SU-DHL-6 (cell line): Measurements from ENCODE around the gene SLC28A2.

Experiments
- H2AFZ ChIP-seq: fragments of 200-600 bp; sonication (generic); 2 replicates; pipeline ENCODE4 v1.6.1; 2014; ENCODE audit warnings: low read depth, mild to moderate bottlenecking, moderate library complexity, mixed read lengths, antibody characterized with exemption, low read length; ENCODE audit not compliant: severe bottlenecking
- H3F3A ChIP-seq: fragments of 200-600 bp; shearing (Covaris generic); 2 replicates; pipeline ENCODE4 v1.6.0; 2016; ENCODE audit warnings: antibody characterized with exemption, mild to moderate bottlenecking; ENCODE audit not compliant: insufficient read depth
- H3K27ac ChIP-seq: fragments of 200-600 bp; sonication (generic); 2 replicates; pipeline ENCODE4 v1.5.1; 2016; ENCODE audit warnings: low read depth, mild to moderate bottlenecking, low read length, moderate library complexity, mixed read lengths
- H3K27me3 ChIP-seq: fragments of 200-600 bp; sonication (generic), shearing (Covaris generic); 2 replicates; pipeline ENCODE4 v1.6.0; 2014; ENCODE audit warnings: mild to moderate bottlenecking, low read length
- H3K36me3 ChIP-seq: fragments of 200-600 bp; sonication (generic); 2 replicates; pipeline ENCODE4 v1.6.1; 2014; ENCODE audit warnings: mild to moderate bottlenecking, low read length, mixed read lengths
- H3K4me2 ChIP-seq: fragments of 300-600, 200-600 bp; shearing (Covaris generic), sonication (generic); 2 replicates; pipeline ENCODE4 v1.6.0; 2014; ENCODE audit warnings: low read length, low read depth, mild to moderate bottlenecking; ENCODE audit not compliant: poor library complexity, severe bottlenecking
- H3K4me3 ChIP-seq: fragments of 200-600 bp; sonication (generic); 2 replicates; pipeline ENCODE4 v1.5.1; 2014; ENCODE audit warnings: antibody characterized with exemption, low read length, mild to moderate bottlenecking, mixed read lengths; ENCODE audit not compliant: insufficient read depth, poor library complexity, severe bottlenecking
- H3K79me2 ChIP-seq: fragments of 200-600 bp; sonication (generic); 2 replicates; pipeline ENCODE4 v1.6.1; 2014; ENCODE audit warnings: mild to moderate bottlenecking, low read length, moderate library complexity; ENCODE audit not compliant: insufficient read depth
- H3K9ac ChIP-seq: fragments of 200-600 bp; sonication (generic); 2 replicates; pipeline ENCODE4 v1.7.0; 2014; ENCODE audit warnings: mild to moderate bottlenecking, low read length
- H3K9me2 ChIP-seq: fragments of 200-600 bp; sonication (generic); replicated peaks from 2 replicates; pipeline ENCODE4 v1.6.1; 2014; ENCODE audit warnings: low read length; ENCODE audit not compliant: insufficient read depth
- H3K9me3 ChIP-seq: fragments of 200-600 bp; sonication (generic); 2 replicates; pipeline ENCODE4 v1.6.1; 2014; ENCODE audit warnings: low read length, mixed read lengths; ENCODE audit not compliant: insufficient read depth
- H4K20me1 ChIP-seq: fragments of 200-600 bp; sonication (generic); 2 replicates; pipeline ENCODE4 v1.6.1; 2014; ENCODE audit warnings: low read depth, mild to moderate bottlenecking, antibody characterized with exemption, low read length, moderate library complexity, mixed read lengths
- EZH2phosphoT487 ChIP-seq: fragments of 200-600 bp; sonication (generic), shearing (Covaris generic); conservative IDR thresholded peaks from 2 replicates; pipeline ENCODE4 v1.6.1; 2018; ENCODE audit warnings: mild to moderate bottlenecking, antibody characterized with exemption, low read length, moderate library complexity, mixed read lengths
- TF ChIP-seq, protein P1 (sequence below): fragments of 200-600 bp; sonication (generic); IDR thresholded peaks from one replicate; pipeline ENCODE4 v1.5.1; 2017; ENCODE audit warnings: antibody characterized with exemption, mild to moderate bottlenecking, low read length, moderate library complexity; ENCODE audit not compliant: insufficient read depth, poor library complexity, severe bottlenecking

The SLC28A2 gene

DNA sequence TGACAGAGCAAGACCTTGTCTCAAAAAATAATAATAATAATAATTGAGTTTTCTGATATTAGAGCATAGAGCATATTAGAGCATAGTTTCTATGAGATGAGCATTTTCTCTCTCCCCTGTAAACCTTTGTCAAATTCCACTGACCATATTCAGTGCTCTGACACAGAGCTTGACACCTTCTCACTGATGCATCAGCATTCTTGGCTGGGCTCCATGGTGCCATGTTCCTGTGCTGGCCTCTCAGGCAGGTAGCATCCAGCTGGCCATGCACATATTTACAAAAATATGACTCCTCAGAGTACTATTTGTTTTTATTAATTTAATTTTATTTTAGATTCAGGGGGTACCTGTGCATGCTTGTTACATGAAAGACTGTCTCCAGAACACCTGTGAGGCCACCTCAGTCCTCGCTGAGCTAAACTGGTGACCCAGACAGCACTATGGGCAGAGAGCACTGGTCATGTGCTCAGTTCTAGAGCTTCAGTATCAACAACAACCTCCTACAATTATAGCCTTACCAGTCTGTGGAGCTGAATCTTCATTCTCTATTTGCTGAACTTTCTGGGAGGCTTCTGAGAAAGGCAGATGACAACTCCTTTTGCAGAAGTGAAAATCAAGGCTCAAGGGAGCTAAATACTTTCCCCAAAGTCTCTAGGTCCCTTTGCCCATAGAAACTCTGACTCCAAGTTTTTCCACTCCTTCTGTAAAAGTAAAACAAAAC is 21.6 kb upstream of the SLC28A2 start:
- Histone ChIP-seq H3F3A (no peaks in the 10 kb centered on the region), H2AFZ (no peak overlapping the region), H3K4me2 (no peak overlapping the region), H3K9me2 (no peaks in the 10 kb centered on the region), H4K20me1 (no peaks in the 10 kb centered on the region), H3K9me3 (peaks cover 8% of the 10 kb centered on the region; the same call in 1 of the 2 replicates), H3K79me2 (no peaks in the 10 kb centered on the region), H3K27me3 (no peaks in the 10 kb centered on the region), H3K4me3 (no peak overlapping the region), H3K9ac (no peak overlapping the region), H3K36me3 (no peaks in the 10 kb centered on the region), H3K27ac (no peak overlapping the region)
- TF ChIP-seq EZH2phosphoT487, result no peak
- TF ChIP-seq, protein P1, sequence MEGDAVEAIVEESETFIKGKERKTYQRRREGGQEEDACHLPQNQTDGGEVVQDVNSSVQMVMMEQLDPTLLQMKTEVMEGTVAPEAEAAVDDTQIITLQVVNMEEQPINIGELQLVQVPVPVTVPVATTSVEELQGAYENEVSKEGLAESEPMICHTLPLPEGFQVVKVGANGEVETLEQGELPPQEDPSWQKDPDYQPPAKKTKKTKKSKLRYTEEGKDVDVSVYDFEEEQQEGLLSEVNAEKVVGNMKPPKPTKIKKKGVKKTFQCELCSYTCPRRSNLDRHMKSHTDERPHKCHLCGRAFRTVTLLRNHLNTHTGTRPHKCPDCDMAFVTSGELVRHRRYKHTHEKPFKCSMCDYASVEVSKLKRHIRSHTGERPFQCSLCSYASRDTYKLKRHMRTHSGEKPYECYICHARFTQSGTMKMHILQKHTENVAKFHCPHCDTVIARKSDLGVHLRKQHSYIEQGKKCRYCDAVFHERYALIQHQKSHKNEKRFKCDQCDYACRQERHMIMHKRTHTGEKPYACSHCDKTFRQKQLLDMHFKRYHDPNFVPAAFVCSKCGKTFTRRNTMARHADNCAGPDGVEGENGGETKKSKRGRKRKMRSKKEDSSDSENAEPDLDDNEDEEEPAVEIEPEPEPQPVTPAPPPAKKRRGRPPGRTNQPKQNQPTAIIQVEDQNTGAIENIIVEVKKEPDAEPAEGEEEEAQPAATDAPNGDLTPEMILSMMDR, result no peak

DNA sequence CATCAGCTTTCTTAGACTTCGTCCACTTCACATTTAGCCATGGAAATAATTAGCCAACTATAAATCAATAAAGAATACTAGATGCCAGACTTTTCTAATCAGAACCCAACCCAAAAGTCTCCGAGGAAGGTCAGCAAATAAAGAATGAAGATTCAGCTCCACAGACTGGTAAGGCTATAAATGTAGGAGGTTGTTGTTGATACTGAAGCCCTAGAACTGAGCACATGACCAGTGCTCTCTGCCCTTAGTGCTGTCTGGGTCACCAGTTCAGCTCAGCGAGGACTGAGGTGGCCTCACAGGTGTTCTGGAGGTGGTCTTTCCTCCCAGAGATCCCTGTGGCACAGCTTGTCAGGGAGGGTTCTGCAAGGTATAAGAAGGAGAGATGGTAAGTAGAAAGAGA is 20.9 kb upstream of the SLC28A2 start:
- no peaks in the 10 kb centered on the region for H3K79me2 ChIP-seq
- TF ChIP-seq, protein P1, result no peak
- no peak for TF ChIP-seq EZH2phosphoT487
- H3K9me3 ChIP-seq, result peaks cover 8% of the 10 kb centered on the region; the same call in 1 of the 2 replicates
- no peak overlapping the region for H2AFZ ChIP-seq
- H4K20me1 ChIP-seq, result no peaks in the 10 kb centered on the region
- H3F3A ChIP-seq, result no peaks in the 10 kb centered on the region
- H3K4me3 ChIP-seq, result no peak overlapping the region
- no peaks in the 10 kb centered on the region for H3K9me2 ChIP-seq
- no peak overlapping the region for H3K4me2 ChIP-seq
- no peak overlapping the region for H3K9ac ChIP-seq
- no peaks in the 10 kb centered on the region for H3K36me3 ChIP-seq
- no peak overlapping the region for H3K27ac ChIP-seq
- no peaks in the 10 kb centered on the region for H3K27me3 ChIP-seq

DNA sequence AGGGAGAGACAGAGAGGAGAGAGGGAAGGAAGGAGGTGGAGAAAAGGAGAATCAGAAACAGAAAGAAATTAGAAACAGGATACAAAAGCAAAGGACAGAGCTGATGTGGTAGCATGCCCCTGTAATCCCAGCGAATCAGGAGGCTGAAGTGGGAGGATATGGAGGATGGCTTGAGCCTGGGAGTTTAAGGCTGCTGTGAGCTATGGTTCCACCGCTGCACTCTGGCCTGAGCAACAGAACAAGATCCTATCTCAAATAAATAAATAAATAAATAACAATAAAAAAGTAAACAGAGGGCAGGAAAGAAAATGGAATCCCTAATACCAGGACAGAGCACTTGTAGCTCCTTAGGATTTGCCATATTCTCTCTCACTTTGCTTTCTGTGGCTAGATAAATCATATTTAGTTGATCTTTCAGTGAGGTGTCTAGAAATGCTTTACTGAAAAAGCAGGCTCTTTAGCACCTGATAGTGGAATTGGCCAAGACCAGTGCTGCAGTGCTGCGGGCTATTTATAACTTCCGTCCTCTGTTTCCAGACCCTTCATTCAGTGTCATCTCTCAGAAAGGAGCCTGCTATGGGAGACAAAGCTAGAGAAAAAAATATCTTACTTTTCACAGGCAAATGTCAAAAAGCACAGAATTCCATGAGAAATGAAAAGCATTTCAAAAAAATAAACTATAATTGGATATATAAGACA is 20.0 kb upstream of the SLC28A2 start:
- Histone ChIP-seq H4K20me1 (no peaks in the 10 kb centered on the region), H3K79me2 (no peaks in the 10 kb centered on the region), H3K9me3 (peaks cover 8% of the 10 kb centered on the region; the same call in 1 of the 2 replicates), H3K27me3 (no peaks in the 10 kb centered on the region), H3K4me2 (no peak overlapping the region), H3K36me3 (no peaks in the 10 kb centered on the region), H3K9ac (no peak overlapping the region), H3K27ac (no peak overlapping the region), H3F3A (no peaks in the 10 kb centered on the region), H3K9me2 (no peaks in the 10 kb centered on the region), H2AFZ (no peak overlapping the region), H3K4me3 (no peak overlapping the region)
- no peak for TF ChIP-seq EZH2phosphoT487
- TF ChIP-seq, protein P1, result no peak
